Cardiac muscle cell (in vitro differentiated cells and primary cell): ENCODE data around the gene MRPL50. TPM values are rescaled to one million over a fixed set of nuclear protein-coding genes. Genes with fewer than 3 reads are reported as not detected.

ENCODE experiments used
- DNase-seq, 2 donors: peaks; one replicate each; pipeline versions ENCODE4 v3.0.0 to v3.0.0-alpha.2; 2010 to 2017; ENCODE audit warnings: low read depth in 1 of 2, low spot score in 1 of 2
- H3K27ac ChIP-seq: fragments of 200-600 bp; sonication (generic); 2 replicates; pipeline ENCODE4 v1.5.1; 2016
- H3K27me3 ChIP-seq: fragments of 200-600 bp; sonication (generic); 2 replicates; pipeline ENCODE4 v1.6.0; 2016; ENCODE audit warnings: control low read depth
- H3K36me3 ChIP-seq: fragments of 200-600 bp; sonication (generic); 2 replicates; pipeline ENCODE4 v1.5.1; 2016; ENCODE audit warnings: control low read depth
- H3K4me1 ChIP-seq: fragments of 200-600 bp; sonication (generic); 2 replicates; pipeline ENCODE4 v1.8.1; 2017; ENCODE audit warnings: low read depth, mild to moderate bottlenecking, mixed run types
- H3K4me3 ChIP-seq: fragments of 200-600 bp; sonication (generic); 2 replicates; pipeline ENCODE4 v1.5.1; 2016; ENCODE audit warnings: mild to moderate bottlenecking
- H3K9me3 ChIP-seq: fragments of 200-600 bp; sonication (generic); 2 replicates; pipeline ENCODE4 v1.5.1; 2017; ENCODE audit warnings: low read depth, mild to moderate bottlenecking, control low read depth
- CTCF ChIP-seq: IDR thresholded peaks from 2 replicates; pipeline ENCODE4 v1.5.1; 2012; ENCODE audit warnings: low read depth, mild to moderate bottlenecking, low read length
- polyA plus RNA-seq: library from polyadenylated mRNA; unstranded; fragments of >200 nt; fragmentation: Nextera tagmentation; extraction: Ambion mirVana; gene quantifications from 2 replicates; pipeline ENCODE4 v1.2.1, GENCODE V29; 2016
- total RNA-seq: library from RNA; depleted of rRNA; stranded (reverse); fragments of >200 nt; gene quantifications from 2 replicates; pipeline ENCODE4 v1.2.3, GENCODE V29; 2016

MRPL50 gene
- total and polyA plus RNA-seq, 2 experiments from 2014 or later: 11.2 to 23.5 TPM

- DNase-seq: no peak
- H3K9me3 ChIP-seq: no peaks in the 10 kb centered on the region
- no peak for TF ChIP-seq CTCF
- no peak overlapping the region for H3K4me3 ChIP-seq
- H3K4me1 ChIP-seq: no peaks in the 10 kb centered on the region
- H3K36me3 ChIP-seq: no peaks in the 10 kb centered on the region
- no peak overlapping the region for H3K27ac ChIP-seq
- no peaks in the 10 kb centered on the region for H3K27me3 ChIP-seq
Measured at GRCh38 chr9:101352892-101353463, 45.4 kb downstream of the MRPL50 start.

DNA sequence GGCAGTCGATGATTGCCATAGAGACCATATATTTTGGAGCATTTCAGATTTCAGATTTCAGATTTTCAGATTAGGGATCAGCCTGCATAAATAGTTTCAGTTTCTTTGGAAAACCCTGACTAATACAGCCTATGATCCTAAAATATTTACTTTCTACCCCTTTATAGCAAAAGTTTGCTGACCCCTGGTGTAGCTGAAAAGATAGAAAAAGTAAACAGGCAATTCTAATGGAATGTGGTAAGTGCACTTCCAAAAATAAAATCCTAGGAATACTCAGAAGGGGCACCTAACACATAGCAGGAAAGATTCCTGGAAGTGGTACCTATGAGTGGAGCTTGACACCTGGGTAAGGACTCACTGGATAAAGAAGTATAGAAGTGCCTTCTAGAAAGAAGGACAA lies 48.1 kb downstream of the MRPL50 start:
- no peak overlapping the region for H3K4me3 ChIP-seq
- H3K27me3 ChIP-seq: no peaks in the 10 kb centered on the region
- no peak for DNase-seq
- no peaks in the 10 kb centered on the region for H3K4me1 ChIP-seq
- H3K9me3 ChIP-seq: no peaks in the 10 kb centered on the region
- H3K27ac ChIP-seq: no peak overlapping the region
- no peaks in the 10 kb centered on the region for H3K36me3 ChIP-seq
- TF ChIP-seq CTCF: no peak

- no peak for DNase-seq
- no peaks in the 10 kb centered on the region for H3K4me1 ChIP-seq
- no peak for TF ChIP-seq CTCF
- no peaks in the 10 kb centered on the region for H3K9me3 ChIP-seq
- H3K4me3 ChIP-seq: no peak overlapping the region
- H3K27ac ChIP-seq: no peak overlapping the region
- H3K36me3 ChIP-seq: no peaks in the 10 kb centered on the region
- H3K27me3 ChIP-seq: no peaks in the 10 kb centered on the region
Measured at GRCh38 chr9:101342595-101342994, 55.8 kb downstream of the MRPL50 start.

GRCh38 chr9:101341958-101342357 lies 56.5 kb downstream of the MRPL50 start:
- no peak for DNase-seq
- no peak for TF ChIP-seq CTCF
- Histone ChIP-seq H3K36me3 (no peaks in the 10 kb centered on the region), H3K4me1 (no peaks in the 10 kb centered on the region), H3K27me3 (no peaks in the 10 kb centered on the region), H3K27ac (no peak overlapping the region), H3K4me3 (no peak overlapping the region), H3K9me3 (no peaks in the 10 kb centered on the region)

Other genes starting within 250 kb of the MRPL50 start
- gene BAAT, start 13.6 kb downstream of the MRPL50 start, total RNA-seq: not detected in 2 replicates
- not detected in 2 replicates for gene BAAT, start 13.6 kb downstream of the MRPL50 start, polyA plus RNA-seq
- gene ZNF189, start 233 bp upstream of the MRPL50 start, total RNA-seq: 15.6 and 20.3 TPM in 2 replicates
- gene ZNF189, start 233 bp upstream of the MRPL50 start, polyA plus RNA-seq: 5.8 and 8.4 TPM in 2 replicates
- not detected in 2 replicates for gene ALDOB, start 37.2 kb upstream of the MRPL50 start, total RNA-seq
- gene ALDOB, start 37.2 kb upstream of the MRPL50 start, polyA plus RNA-seq: 0.10 and 0.26 TPM in 2 replicates
- gene RNF20, start 135.2 kb upstream of the MRPL50 start, total RNA-seq: 22.0 and 24.4 TPM in 2 replicates
- 30.2 and 38.7 TPM in 2 replicates for gene RNF20, start 135.2 kb upstream of the MRPL50 start, polyA plus RNA-seq
- not detected in 2 replicates for gene PPP3R2, start 196.4 kb upstream of the MRPL50 start, total RNA-seq
- not detected in 2 replicates for gene PPP3R2, start 196.4 kb upstream of the MRPL50 start, polyA plus RNA-seq